ENCODE measurements around the gene HDAC9.
A peak's percentile ranks its signal among the peaks of the same experiment; 100 is the strongest.

DNA sequence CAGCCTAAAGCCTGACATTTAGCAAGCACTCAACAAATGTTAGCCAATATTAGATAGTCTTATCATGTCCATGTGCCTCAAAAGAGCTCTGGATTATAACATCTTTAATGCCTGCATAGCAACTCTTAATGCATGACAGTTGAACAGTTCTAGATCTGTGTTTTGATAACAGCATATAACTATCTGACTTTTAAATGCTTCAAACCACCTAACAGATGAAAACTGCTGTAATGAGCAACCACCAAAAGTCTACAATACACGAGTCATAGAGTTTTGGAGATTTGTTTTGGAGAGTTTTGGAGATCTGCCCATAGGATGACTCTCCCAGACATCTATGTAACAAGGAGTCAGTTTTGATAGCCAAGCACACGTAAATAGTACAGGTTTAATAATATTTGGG, 394.6 kb downstream of the HDAC9 start:
- TF ChIP-seq BACH2 (CRISPR knock-in tag; IDR thresholded peaks at IDR 0.05; ENCODE audit: borderline replicate concordance), result no peak; the same call in 1 of the 2 replicates
- TF ChIP-seq, protein P1, sequence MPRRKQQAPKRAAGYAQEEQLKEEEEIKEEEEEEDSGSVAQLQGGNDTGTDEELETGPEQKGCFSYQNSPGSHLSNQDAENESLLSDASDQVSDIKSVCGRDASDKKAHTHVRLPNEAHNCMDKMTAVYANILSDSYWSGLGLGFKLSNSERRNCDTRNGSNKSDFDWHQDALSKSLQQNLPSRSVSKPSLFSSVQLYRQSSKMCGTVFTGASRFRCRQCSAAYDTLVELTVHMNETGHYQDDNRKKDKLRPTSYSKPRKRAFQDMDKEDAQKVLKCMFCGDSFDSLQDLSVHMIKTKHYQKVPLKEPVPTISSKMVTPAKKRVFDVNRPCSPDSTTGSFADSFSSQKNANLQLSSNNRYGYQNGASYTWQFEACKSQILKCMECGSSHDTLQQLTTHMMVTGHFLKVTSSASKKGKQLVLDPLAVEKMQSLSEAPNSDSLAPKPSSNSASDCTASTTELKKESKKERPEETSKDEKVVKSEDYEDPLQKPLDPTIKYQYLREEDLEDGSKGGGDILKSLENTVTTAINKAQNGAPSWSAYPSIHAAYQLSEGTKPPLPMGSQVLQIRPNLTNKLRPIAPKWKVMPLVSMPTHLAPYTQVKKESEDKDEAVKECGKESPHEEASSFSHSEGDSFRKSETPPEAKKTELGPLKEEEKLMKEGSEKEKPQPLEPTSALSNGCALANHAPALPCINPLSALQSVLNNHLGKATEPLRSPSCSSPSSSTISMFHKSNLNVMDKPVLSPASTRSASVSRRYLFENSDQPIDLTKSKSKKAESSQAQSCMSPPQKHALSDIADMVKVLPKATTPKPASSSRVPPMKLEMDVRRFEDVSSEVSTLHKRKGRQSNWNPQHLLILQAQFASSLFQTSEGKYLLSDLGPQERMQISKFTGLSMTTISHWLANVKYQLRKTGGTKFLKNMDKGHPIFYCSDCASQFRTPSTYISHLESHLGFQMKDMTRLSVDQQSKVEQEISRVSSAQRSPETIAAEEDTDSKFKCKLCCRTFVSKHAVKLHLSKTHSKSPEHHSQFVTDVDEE (CRISPR knock-in tag; IDR thresholded peaks at IDR 0.05), result peak; percentile 97
- TF ChIP-seq, protein P2, sequence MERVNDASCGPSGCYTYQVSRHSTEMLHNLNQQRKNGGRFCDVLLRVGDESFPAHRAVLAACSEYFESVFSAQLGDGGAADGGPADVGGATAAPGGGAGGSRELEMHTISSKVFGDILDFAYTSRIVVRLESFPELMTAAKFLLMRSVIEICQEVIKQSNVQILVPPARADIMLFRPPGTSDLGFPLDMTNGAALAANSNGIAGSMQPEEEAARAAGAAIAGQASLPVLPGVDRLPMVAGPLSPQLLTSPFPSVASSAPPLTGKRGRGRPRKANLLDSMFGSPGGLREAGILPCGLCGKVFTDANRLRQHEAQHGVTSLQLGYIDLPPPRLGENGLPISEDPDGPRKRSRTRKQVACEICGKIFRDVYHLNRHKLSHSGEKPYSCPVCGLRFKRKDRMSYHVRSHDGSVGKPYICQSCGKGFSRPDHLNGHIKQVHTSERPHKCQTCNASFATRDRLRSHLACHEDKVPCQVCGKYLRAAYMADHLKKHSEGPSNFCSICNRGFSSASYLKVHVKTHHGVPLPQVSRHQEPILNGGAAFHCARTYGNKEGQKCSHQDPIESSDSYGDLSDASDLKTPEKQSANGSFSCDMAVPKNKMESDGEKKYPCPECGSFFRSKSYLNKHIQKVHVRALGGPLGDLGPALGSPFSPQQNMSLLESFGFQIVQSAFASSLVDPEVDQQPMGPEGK (CRISPR knock-in tag; IDR thresholded peaks at IDR 0.05; ENCODE audit: borderline replicate concordance), result 0 out of 2 replicates have a peak, but pooled peaks have one; percentile 20
- no peak; the same call in 1 of the 2 replicates for TF ChIP-seq GLIS3 (CRISPR knock-in tag; IDR thresholded peaks at IDR 0.05)
- no peak for TF ChIP-seq ARNTL (CRISPR knock-in tag; IDR thresholded peaks at IDR 0.05; ENCODE audit: borderline replicate concordance, low read depth)
- 0 out of 2 replicates have a peak, but pooled peaks have one; percentile 78 for TF ChIP-seq ZFP3 (CRISPR knock-in tag; IDR thresholded peaks at IDR 0.05)
- TF ChIP-seq ZC3H10 (CRISPR knock-in tag; IDR thresholded peaks at IDR 0.05), result no peak
- TF ChIP-seq ZNF70 (CRISPR knock-in tag; IDR thresholded peaks at IDR 0.05), result 0 out of 2 replicates have a peak, but pooled peaks have one; percentile 34
- no peak for TF ChIP-seq ESRRG (CRISPR knock-in tag; IDR thresholded peaks at IDR 0.05)
- TF ChIP-seq CSDC2 (CRISPR knock-in tag; IDR thresholded peaks at IDR 0.05), result no peak
- peak; percentile 36; the same call in 1 of the 2 replicates for TF ChIP-seq ZFP30 (CRISPR knock-in tag; IDR thresholded peaks at IDR 0.05)
- no peak for TF ChIP-seq OSR1 (CRISPR knock-in tag; IDR thresholded peaks at IDR 0.05)
- TF ChIP-seq, protein P3, sequence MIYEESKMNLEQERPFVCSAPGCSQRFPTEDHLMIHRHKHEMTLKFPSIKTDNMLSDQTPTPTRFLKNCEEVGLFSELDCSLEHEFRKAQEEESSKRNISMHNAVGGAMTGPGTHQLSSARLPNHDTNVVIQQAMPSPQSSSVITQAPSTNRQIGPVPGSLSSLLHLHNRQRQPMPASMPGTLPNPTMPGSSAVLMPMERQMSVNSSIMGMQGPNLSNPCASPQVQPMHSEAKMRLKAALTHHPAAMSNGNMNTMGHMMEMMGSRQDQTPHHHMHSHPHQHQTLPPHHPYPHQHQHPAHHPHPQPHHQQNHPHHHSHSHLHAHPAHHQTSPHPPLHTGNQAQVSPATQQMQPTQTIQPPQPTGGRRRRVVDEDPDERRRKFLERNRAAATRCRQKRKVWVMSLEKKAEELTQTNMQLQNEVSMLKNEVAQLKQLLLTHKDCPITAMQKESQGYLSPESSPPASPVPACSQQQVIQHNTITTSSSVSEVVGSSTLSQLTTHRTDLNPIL (CRISPR knock-in tag; IDR thresholded peaks at IDR 0.05; ENCODE audit: low read depth), result peak; percentile 74

All from SK-N-SH treated with all-trans-retinoic acid at 6 μM for 48 hours (cell line).